ENCODE measurements around the gene FABP3.

Gene FABP3

DNA sequence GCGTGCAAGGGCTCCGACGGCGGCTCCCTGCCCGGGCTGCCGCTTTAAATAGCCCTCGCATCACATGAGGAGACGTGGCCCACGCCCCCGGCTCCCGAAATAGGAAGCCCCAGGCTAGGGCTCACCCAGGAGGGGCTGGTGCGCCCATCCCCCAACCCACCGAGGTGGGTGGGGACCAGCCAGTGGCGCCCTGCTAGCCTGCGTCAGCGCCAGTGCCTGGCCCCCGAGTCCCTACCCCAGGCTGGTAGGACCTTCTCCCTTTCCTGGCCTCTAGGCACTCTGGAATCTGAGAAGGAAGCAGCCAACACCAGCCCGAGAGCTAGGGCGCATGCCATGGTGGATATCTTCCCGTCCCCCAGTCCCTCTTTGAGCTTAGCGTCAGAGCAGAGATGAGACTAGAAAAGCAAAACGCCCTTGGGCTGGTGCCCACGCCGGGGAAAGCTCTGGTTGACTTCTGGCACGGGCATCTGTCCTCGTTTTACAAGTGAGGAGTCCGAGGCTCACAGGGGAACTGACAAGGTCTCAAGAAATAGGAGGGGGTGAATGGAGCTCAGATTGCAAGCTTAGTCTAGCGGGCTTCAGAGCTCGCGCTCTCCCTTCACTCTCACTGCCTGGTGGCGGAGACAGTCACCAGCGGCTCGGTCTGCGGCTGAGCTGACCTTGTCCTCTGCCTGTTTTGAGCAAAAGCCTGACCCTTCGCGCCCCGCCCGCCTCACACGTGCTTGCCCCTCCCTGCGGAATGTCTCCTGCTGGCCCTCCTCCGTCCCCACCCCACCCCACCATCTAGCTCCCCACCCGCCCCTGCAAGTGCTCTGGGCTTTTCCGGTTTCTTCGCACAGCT lies at the start of gene FABP3:
Gene FABP3 (minus strand): TSS at position 21 of the 841 bp plus-strand sequence. CDS start 62 bp downstream, outside the sequence.
- DNase-seq, result peak; percentile 43

DNA sequence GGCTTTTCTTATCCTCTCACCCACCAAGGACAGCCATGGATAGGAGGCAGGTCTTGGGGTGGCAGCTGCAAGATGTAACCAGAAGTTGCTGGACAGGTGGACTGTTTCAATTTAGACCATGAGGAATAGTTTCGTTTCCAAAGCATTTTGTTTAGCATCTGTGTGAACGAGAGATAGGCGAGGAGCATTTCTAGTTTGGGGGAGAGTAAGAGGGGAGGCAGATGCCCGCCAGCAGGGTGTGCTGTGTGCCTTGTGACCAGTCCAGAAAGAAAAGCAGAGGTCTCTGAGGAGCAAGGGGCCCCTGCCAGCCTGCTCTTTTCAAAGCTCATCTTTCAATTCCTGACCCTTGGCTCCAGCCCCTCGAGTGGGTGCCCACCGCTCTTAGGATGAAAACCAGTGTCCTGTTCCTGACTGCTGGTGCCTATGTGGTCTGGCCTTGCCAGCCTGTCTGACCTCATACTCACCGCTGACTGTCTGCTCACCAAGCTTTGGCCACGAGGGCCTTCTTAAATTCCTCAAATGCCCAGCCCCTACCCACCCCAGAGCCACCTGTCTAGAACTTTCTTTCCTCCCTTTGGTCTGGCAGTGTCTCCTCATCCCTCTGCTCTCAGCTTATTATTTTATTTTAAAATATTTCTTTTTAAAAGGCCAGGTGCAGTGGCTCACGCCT lies 48.6 kb upstream of the FABP3 start:
- no peak for DNase-seq

- DNase-seq, result no peak
Measured at GRCh38 chr1:31420716-31421115, 47.8 kb upstream of the FABP3 start.

GRCh38 chr1:31418626-31419323 lies 45.9 kb upstream of the FABP3 start:
- no peak for DNase-seq

DNA sequence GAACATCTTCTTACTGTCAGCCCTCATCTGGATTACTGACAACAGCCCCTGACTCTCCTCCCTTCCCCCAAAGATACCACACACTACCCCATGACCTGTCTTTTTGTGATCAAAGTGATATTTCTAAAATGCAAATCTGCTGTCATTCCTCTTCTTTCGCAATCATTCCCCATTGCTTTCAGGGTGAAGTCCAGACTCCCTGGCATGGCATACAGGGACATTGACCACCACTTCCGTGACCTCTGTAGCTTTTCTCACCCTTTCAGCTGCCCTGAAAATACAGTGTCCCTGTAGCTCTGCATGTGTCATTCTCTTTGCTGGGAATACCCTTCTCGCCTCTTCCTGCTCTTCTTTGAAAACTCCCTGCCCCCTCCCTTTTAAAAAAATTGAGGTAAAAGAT lies 44.3 kb upstream of the FABP3 start:
- DNase-seq, result no peak

GRCh38 chr1:31416101-31416736 lies 43.3 kb upstream of the FABP3 start:
- no peak for DNase-seq

DNA sequence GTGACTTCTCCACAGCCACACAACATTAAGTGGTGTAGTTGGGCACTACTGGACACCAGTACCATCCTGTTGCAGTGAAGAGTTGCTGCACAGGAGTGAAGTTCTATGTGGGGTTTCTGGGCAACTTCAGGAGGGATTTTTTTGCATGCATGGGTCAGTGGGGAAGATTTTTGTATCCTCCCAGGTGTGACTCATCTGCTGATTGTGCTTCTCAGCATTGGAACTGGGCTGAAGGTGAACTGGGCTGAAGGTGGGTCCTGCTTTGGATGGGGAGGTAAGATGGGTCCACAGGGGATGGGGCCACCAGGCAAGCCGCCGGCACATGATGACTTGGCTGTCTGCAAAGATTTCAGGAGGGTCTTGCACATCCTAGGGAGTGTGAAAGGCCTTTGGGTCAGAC lies 42.8 kb upstream of the FABP3 start:
- no peak for DNase-seq

DNA sequence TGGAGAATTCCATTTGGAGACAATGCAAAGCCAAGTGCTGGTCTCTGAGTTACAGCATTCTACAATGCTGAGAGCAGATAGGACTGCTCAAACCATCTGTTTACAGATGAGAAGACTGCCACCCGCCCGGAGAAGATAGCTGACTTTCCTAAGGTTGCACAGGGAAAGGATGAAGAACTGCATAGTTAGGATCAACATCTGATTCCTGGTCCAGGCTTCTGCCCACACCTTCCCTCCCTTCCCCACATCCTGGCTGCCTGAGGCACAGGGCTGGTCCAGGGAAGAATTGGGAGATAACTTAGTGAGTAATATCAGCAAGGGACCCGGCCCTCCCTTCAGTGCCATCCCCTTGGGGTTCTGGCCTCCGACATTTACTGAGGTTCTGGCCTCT lies 42.1 kb upstream of the FABP3 start:
- no peak for DNase-seq

DNA sequence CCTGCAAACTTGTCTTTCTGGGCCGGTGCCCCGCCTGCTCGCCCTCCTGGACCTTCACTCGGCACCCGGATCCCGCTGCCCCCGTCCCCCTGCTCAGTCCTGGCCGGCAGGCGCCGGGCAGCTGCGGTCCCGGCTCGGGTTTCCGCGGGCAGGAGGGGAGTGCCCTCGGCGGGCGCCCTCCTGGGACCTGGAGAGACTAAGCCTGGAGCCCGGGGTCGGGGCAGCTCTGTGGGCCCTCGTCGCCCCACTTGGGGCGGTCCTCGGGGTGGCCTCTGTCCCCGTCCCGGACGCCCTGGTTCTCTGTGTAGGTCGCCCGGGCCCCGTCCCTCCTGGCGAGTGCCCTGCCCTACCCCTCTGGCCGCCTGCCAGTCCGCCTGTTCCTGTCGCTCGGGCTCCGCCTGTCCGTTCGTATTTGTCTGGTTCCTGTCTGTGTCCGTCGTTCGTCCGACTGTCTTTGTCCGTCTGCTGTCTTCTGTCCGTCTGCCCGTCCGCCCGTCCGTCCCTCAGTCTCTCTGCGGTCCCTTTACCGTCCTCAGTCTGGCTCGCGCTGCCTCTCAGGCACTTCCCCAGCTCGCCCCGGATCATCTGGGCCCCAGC lies 40.6 kb upstream of the FABP3 start:
- DNase-seq, result peak; percentile 41

DNA sequence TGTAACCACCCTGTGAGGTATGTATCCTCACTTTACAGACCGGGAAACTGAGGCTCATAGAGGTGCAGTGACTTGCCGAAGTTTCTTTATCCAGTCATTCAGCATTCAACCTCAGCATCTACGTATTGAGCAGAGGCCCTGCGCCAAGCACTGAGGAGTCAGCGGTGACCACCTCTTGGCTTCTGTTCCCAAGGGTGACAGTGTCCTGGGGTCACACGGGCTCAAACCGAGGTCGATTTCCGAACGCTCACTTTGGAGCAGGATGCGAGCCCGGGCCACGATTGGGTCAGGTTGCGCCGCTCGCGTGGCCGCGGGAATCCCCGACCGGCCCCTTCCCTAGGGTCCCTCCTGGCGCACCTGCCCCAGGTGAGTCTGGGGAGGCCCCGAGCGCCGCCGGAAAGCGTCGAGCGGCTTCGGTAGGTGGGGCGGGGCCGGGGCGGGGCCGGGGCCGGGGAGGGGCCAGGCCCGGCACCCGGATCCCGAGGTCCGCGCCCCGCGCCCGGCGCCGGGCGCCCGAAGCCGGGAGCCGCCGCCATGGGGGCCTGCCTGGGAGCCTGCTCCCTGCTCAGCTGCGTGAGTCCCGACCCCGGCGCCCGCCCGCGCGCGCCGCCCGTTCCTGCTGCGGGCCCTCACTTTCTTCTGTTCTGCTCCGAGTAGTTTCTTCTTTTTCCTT lies 40.0 kb upstream of the FABP3 start, which contains the start of gene SERINC2:
Gene SERINC2 (plus strand): TSS at position 482 of the 673 bp plus-strand sequence. CDS start 53 bp downstream, at position 535.
- peak; percentile 59 for DNase-seq

GRCh38 chr1:31412205-31412604 lies 39.3 kb upstream of the FABP3 start:
- no peak for DNase-seq

DNA sequence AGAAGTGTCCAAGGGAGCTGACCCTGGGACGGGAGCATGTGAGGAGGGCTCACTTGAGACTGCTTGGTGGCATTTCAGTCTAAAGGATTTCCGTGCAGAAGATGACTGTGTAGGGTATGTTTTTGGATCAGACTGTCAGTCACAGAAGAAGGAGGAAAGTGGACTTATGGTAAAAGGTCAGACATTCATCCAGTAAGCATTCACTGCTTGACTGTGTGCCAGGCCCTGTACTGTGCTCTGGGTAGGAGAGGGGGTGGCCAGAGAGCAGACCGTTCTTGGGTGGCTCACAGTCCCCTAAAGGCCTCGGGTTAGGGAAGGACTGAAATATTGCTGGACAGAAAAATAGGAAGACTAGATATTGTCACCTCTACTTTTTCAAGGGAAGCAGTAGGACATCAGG lies 38.0 kb upstream of the FABP3 start:
- DNase-seq, result no peak

GRCh38 chr1:31409946-31410858 lies 37.3 kb upstream of the FABP3 start:
- no peak for DNase-seq

DNA sequence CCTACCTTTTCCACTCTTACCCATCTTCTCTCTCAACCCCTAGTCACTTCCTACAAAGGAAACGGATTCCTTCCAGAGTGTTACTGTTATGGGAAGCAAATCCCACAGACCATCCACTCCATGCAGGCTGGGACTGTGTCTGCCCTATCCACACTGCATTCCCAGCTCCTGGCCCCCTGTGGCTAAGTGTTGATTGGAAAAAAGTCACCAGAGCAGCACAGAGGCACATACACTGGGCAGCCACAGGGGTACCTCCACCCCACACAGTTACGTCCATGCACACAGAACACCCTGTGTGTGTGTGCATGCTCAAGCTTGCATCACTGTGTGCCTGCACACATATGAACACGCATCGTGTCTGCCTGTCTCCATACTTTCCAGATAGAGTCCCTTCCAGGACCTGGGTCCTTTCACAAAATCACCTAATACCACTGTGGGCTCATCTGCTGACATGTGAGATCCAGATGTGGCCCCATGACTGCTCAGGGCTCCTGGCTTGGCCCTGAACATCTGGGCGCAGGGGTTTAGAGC lies 36.0 kb upstream of the FABP3 start:
- no peak for DNase-seq

DNA sequence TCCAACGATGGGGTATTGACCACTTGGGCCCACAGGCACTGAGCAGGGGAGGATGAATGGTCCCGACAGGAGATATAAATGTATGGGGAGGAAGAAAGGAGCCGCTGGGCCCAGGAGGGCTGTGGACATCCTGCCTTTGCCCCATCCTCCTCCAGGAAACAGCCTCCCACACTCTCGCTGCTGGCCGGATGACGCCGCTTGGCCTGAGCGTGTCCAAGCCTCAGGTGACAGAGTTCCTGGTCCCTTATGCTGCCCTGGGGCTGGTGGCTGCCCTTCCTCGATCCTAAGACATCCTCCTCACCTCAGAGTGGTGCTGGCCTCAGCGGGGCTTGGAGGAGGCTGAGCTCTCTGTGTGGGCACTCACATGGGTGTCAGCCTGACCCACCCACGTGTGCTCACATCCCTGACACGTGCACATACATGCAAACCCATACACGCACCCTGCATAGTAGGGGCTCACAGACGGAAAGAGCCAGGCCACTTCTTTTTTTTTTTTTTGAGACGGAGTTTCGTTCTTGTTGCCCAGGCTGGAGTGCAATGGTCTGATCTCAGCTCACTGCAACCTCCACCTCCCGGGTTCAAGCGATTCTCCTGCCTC lies 34.3 kb upstream of the FABP3 start:
- no peak for DNase-seq

- no peak for DNase-seq
Measured at GRCh38 chr1:31405578-31406245, 32.8 kb upstream of the FABP3 start.

- DNase-seq, result no peak
Measured at GRCh38 chr1:31401241-31401640, 28.4 kb upstream of the FABP3 start.

DNA sequence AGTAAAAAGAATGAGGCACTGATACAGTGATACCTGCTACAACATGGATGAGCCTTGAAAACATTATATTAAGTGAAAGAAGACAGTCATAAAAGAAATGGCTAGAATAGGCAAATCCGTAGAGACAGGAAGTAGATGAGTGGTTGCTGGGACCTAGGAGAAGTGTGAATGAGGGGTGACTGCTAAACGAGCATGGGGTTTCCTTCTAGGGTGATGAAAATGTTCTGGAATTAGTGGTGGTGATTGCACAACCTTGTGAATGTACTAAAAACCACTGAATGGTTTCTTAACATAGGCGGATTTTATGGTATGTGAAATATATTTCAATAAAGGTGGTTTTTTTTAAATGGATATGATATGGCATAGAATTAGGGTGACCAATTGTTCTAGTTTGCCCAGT lies 27.5 kb upstream of the FABP3 start:
- no peak for DNase-seq

DNA sequence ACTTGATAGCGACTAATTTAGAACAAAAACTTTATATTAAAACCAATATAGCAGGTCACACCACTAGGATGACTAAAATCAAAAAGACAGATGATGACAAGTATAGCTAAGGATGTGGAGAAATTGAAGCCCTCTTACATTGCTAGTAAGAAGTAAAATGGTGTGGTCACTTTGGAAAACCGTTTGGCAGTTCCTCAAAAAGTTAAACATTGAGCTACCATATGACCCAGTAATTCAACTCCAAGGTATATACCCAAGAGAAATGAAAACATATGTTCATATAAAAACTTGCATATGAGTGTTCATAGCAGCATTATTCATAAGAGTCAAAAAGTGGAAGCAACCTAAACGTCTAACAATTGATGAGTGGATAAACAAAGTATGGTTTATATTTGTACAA lies 27.1 kb upstream of the FABP3 start:
- no peak for DNase-seq

- DNase-seq, result no peak
Measured at GRCh38 chr1:31398246-31398645, 25.4 kb upstream of the FABP3 start.
